SH-SY5Y (cell line): Measurements from ENCODE around the gene MICAL2.

ENCODE experiments used
- GATA2 ChIP-seq: IDR thresholded peaks from 2 replicates; pipeline ENCODE4 v1.6.1; 2011; ENCODE audit warnings: mild to moderate bottlenecking, low read depth, low read length
- GATA3 ChIP-seq: IDR thresholded peaks from 2 replicates; pipeline ENCODE4 v1.6.1; 2011; ENCODE audit warnings: low read depth, mild to moderate bottlenecking, low read length, moderate library complexity

DNA sequence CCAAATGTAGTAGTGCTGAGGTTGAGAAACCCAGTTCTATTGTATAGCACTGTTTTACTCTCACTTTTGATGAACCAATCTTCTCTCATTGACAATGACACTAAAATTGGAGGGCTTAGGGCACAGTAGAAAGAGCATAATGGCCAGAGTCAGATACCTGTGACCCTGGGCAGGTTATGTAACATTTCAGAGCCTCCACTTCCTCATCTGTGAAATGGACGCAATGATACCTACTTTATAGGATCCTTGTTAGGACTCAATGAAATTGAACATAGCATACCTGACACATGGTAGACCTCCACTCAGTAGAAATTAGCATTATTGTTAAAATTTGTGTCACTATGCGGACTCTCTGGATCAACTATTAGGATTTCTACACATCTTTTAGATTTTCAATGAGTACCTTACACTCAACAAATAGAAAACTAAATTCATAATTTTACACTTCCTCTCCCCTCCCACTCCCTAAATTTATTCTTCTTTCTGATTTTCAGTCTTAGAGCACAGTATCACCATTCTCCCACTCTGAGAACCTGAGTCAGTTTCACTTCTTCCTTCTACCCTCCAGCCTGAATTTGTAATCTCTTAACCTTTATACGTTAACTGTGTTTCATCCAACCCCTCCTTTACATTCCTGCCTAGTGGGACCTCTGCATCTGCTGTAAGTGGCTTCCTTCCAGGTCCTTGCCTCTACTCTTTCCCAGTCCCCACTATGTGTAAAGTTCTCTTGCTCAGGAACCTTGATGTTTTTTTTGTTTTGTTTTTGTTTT is 78.3 kb downstream of the MICAL2 start:
- TF ChIP-seq GATA2 = no peak
- no peak for TF ChIP-seq GATA3
